Subcutaneous abdominal adipose tissue (tissue), 5 donors: Measurements from ENCODE around the gene GEMIN2.
"Not testable (repeated sequence)": the region's sequence is repeated elsewhere in the genome, so short reads cannot be mapped to it uniquely, and the experiment has no call there.

Source experiments
- H3K27ac ChIP-seq: one replicate; pipeline ENCODE4 v1.7.0; 2013; ENCODE audit warnings: low read depth, mild to moderate bottlenecking, inconsistent platforms, low read length, moderate library complexity
- H3K27me3 ChIP-seq, 5 donors: one replicate each; pipeline ENCODE4 v1.7.0; 2013; ENCODE audit warnings: low read length in 5 of 5, inconsistent platforms in 1 of 5; ENCODE audit not compliant: control insufficient read depth in 5 of 5, insufficient read depth in 4 of 5
- H3K36me3 ChIP-seq, 5 donors: one replicate each; pipeline ENCODE4 v1.7.0; 2013; ENCODE audit warnings: low read length in 5 of 5; ENCODE audit not compliant: control insufficient read depth in 5 of 5, insufficient read depth in 5 of 5
- H3K4me1 ChIP-seq, 5 donors: one replicate each; pipeline ENCODE4 v1.7.0; 2013; ENCODE audit warnings: low read length in 5 of 5, mild to moderate bottlenecking in 3 of 5, moderate library complexity in 1 of 5; ENCODE audit not compliant: control insufficient read depth in 5 of 5, insufficient read depth in 5 of 5
- H3K4me3 ChIP-seq, 5 donors: one replicate each; pipeline ENCODE4 v1.7.0; 2013; ENCODE audit warnings: low read length in 5 of 5, low read depth in 1 of 5
- H3K9ac ChIP-seq, 5 donors: one replicate each; pipeline ENCODE4 v1.7.0; 2013; ENCODE audit warnings: low read length in 5 of 5, mild to moderate bottlenecking in 4 of 5, moderate library complexity in 3 of 5
- H3K9me3 ChIP-seq, 5 donors: one replicate each; pipeline ENCODE4 v1.7.0; 2013; ENCODE audit warnings: low read length in 5 of 5; ENCODE audit not compliant: control insufficient read depth in 5 of 5
- donor health status: healthy.
- donor health status: healthy.
- donor health status: healthy.
- donor health status: healthy.
- donor health status: healthy.

GEMIN2 gene

DNA sequence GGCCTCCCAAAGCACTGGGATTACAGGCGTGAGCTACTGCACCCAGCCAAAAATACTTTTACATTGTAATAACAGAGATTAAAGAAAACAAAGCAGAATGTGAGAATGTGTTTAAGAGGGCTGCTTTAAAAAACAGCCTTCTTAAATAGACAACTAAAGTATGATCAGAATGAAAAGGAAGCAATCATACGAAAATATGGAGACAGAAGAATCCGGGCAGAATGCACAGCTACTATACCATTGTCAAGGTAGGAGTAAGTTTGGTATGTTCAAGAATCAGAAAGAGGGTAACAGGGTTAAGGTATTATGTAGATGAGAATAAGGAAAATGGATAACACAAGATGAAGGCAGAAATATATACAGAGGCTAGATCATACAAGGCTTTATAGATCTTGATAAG, 19.6 kb upstream of the GEMIN2 start:
- H3K9me3 ChIP-seq, result no peaks in the 10 kb centered on the region
- no peak overlapping the region for H3K27ac ChIP-seq
- no peaks in the 10 kb centered on the region for H3K27me3 ChIP-seq
- H3K36me3 ChIP-seq, result peaks cover 34 to 56% (median 38%) of the 10 kb centered on the region in 5 donors
- no peak overlapping the region for H3K9ac ChIP-seq
- peaks cover 0 to 13% (median 0%) of the 10 kb centered on the region in 5 donors for H3K4me1 ChIP-seq
- H3K4me3 ChIP-seq, result no peak overlapping the region

DNA sequence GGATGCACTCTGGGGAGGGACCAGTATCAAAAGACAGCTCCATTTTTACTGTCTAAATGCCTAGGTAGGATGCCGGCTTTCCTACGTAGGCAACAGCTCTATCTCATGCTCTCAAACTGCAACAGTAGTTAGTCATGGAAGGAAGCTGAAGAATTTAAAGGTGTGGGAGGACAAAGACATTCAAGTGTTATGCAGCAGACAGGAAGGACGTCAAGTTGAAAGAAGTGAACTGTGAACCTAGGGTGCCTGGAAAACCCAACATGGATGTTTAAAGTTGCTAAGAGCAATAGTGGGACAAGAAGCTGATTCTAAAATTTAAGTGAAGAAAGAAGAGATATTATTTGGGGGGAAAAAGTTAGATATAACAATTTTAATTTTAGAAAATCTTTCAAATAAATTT, 17.0 kb upstream of the GEMIN2 start:
- Histone ChIP-seq H3K27ac (no peak overlapping the region), H3K9me3 (no peaks in the 10 kb centered on the region), H3K4me3 (no peak overlapping the region), H3K27me3 (no peaks in the 10 kb centered on the region), H3K4me1 (peaks cover 0 to 30% (median 11%) of the 10 kb centered on the region in 5 donors), H3K9ac (no peak overlapping the region), H3K36me3 (peaks cover 14 to 33% (median 15%) of the 10 kb centered on the region in 5 donors)

DNA sequence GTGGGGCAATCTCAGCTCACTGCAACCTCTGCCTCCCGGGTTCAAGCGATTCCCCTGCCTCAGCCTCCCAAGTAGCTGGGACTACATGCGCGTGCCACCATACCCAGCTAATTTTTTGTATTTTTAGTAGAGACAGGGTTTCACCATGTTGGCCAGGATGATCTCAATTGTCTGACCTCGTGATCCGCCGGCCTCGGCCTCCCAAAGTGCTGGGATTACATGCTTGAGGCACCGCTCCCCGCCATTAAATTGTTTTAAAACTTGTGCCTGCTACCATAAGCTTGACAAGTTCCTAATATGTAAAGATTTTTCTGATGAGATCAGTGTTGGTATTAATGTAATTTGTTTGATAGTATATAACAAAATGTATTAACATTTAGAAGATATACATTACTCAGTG, 14.9 kb upstream of the GEMIN2 start:
- not testable (repeated sequence) for H3K27me3 ChIP-seq, H3K4me3 ChIP-seq, H3K27ac ChIP-seq, H3K9ac ChIP-seq, H3K9me3 ChIP-seq
- Histone ChIP-seq H3K4me1 (peaks cover 0 to 37% (median 22%) of the 10 kb centered on the region in 5 donors), H3K36me3 (peaks cover 7 to 18% (median 11%) of the 10 kb centered on the region in 5 donors)

DNA sequence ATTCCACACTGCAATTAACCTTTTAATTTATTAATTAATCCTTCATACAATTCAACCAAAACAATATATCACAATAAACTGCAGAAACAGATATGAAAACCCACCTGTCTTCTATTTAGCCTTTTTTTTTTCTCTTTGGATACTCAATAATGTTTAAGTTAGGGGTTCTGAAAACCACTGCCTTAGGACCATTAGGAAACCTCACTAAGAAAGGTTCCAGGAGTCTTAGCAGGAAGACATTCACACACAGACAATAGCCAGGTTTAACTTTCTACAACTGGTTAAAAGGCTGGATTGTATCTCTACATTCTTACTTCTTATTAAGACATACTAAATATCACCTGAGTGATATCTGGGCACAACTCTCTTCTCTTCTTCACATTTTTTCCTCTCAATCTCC, 14.4 kb upstream of the GEMIN2 start:
- no peaks in the 10 kb centered on the region for H3K27me3 ChIP-seq
- H3K4me3 ChIP-seq, result no peak overlapping the region
- no peaks in the 10 kb centered on the region for H3K9me3 ChIP-seq
- no peak overlapping the region for H3K9ac ChIP-seq
- peaks cover 0 to 37% (median 22%) of the 10 kb centered on the region in 5 donors for H3K4me1 ChIP-seq
- peaks cover 3 to 14% (median 8%) of the 10 kb centered on the region in 5 donors for H3K36me3 ChIP-seq
- H3K27ac ChIP-seq, result peak overlapping the region; percentile 6

DNA sequence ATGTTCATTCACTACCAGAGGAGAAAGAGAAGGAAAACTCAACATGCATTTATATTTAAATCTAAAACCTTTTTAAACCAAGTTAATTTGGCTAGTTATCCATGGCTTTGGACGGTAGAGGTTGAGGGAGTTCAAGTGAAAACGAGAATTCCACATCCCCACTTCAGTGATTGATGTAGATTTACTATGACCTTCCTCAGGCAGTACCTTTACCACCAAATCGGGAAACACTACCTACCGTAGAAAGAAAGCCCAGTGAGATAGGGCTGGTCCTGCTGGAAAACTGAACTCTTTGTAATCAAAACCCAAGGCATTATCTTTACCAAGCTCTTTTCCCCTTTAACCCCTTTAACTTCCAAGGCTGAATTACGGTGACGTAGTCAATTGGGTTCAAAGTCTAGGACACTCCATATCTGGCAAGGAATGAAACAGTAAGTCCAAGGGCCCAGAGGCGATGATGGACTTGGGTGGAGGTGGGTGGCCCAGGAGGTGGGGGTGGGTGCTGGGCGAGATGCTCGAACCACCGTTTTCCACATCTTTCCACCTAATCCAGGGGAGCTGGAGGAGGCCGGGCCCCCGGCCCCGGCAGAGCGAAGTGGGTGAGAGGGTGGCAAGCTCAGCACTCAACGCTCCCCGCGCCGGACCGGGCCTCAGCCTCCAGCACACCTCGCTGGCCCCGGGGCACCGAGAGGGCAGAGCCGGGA, 11.7 kb upstream of the GEMIN2 start:
- H3K4me1 ChIP-seq, result peaks cover 0 to 36% (median 22%) of the 10 kb centered on the region in 5 donors
- peak overlapping the region; percentile 74 to 96 (median 85) for H3K4me3 ChIP-seq
- H3K27ac ChIP-seq, result peak overlapping the region; percentile 94
- no peaks in the 10 kb centered on the region for H3K27me3 ChIP-seq
- peak overlapping the region; percentile 42 to 96 (median 95) for H3K9ac ChIP-seq
- H3K36me3 ChIP-seq, result no peaks in the 10 kb centered on the region
- no peaks in the 10 kb centered on the region for H3K9me3 ChIP-seq

DNA sequence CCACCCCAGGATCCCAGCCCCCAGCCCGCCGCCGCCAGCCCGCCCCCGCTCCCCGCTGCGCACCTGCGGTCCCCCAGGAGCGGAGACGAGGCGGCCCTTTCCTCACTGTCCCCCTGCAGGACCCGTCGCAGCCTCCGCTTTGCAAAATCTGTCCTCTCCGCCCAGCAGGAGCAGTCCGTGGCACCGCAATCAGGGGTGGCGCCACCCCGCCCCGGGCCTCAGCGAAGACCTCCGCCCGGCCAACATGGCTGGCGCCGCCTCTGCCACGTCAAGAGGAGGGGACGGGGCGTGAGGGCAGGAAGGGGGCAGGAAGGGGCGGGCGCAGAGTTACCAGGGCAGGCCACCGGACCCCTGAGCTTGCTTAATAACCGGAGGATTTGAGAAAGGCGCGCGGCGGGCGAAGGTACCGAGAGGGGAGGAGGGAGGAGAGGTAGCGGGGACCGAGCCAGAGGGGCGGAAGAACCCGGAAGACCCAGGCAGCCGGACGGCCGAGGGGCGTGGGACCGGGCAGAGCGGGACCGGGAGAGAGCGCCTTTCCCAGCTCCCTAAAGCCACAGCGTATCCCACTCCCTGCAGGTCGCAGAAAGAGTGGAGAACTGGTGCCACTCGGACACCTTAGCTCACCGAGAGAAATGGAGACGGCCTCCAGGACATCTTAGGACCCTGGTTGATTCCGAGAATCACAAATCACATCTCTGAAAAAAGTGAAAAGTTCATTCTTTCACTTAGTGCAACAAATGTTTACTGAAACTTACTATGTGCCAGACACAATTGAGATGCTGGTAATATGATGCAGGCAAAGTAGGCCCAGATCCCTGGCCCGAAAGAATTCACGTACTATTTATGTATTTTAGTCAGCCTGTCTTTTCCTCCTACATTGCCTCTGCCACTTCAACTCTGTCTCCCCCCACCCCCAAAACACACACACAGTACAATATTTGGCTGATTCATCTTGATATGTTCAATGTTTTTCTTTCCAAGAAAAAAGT, 10.9 kb upstream of the GEMIN2 start, which contains the start of gene SEC23A:
SEC23A (minus strand) TSS at position 267 of the 989 bp plus-strand sequence. CDS start 7,117 bp downstream, outside the sequence.
- Histone ChIP-seq H3K4me3 (peak within 1 kb of the TSS; percentile 74 to 96 (median 89)), H3K27ac (peak within 1 kb of the TSS; percentile 94), H3K36me3 (no peaks in the 10 kb centered on the region), H3K4me1 (peaks cover 0 to 31% (median 22%) of the 10 kb centered on the region in 5 donors), H3K27me3 (no peaks in the 10 kb centered on the region), H3K9me3 (no peaks in the 10 kb centered on the region), H3K9ac (peak within 1 kb of the TSS; percentile 89 to 96 (median 95))

DNA sequence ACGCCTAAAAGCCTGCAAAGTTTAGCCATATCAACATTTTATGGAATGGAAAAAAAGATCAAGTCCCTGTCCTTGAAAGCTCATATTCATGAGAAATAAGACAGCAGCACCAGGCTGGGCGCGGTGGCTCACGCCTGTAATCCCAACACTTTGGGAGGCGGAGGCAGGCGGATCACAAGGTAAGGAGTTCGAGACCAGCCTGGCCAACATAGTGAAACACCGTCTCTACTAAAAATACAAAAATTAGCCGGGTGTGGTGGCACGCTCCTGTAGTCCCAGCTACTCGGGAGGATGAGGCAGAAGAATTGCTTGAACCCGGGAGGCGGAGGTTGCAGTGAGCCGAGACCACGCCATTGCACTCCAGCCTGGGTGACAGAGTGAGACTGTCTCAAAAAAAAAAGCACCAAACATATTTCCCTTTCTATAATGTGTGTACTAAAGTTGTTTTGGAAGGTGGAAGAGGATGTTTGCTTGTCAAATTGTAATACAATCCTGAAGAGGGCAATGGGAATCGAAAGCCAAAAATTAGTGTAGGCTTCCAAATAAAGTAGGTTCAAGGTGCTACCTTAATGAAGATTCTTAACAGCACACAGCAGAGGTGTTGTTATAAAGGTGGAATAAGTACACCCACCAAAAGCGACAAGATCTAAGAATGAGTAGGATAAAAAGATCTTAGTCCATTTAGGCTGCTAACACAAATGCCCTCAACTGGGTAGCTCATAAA, 9.9 kb upstream of the GEMIN2 start:
- Histone ChIP-seq H3K4me3 (peak overlapping the region; percentile 74 to 96 (median 89)), H3K9ac (peak overlapping the region; percentile 89 to 96 (median 95)), H3K4me1 (peaks cover 0 to 29% (median 22%) of the 10 kb centered on the region in 5 donors), H3K27ac (peak overlapping the region; percentile 94)
- not testable (repeated sequence) for H3K27me3 ChIP-seq, H3K9me3 ChIP-seq, H3K36me3 ChIP-seq

DNA sequence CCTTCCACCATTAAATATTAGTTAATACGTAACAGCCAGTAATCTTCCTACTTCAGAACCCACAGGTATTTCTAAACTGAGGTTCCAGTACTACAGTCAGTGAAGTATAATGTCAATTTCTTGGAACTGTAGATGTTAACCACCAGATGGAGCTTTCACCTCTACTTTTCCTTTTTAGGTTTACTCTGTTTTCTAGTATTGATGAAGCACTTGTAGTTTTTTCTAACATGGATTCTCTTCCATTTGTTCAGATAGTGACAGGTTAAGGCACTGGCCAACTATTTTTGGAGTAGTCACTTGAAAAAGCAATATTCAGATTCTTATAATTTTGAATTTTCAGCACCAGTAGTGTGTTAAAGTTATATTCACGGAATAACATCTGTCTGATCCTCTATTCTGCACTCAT, 6.5 kb upstream of the GEMIN2 start:
- Histone ChIP-seq H3K4me3 (no peak overlapping the region), H3K27ac (no peak overlapping the region), H3K9me3 (no peaks in the 10 kb centered on the region), H3K27me3 (no peaks in the 10 kb centered on the region), H3K4me1 (peaks cover 0 to 10% (median 8%) of the 10 kb centered on the region in 5 donors), H3K36me3 (no peaks in the 10 kb centered on the region), H3K9ac (peak overlapping the region in 1 of 5 donors; percentile 35)

DNA sequence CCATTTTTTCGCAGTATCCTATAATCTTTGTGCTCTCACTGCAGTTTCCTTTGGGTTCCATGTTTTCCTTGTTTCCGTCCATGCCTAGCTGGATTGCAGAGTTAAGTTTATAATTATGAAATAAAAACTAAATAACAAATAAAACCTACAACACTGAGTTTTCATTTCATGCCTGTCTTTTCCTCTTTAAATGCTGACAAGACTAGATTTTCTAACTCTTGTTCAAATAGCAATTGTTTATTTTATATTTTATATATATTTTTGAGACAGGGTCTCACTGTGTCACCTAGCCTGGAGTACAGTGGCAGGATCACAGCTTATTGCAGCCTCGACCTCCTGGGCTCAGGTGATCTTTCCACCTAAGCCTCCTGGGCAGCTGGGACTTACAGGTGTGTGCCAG, 5.3 kb upstream of the GEMIN2 start:
- Histone ChIP-seq H3K9me3 (no peaks in the 10 kb centered on the region), H3K27ac (no peak overlapping the region), H3K4me3 (no peak overlapping the region), H3K4me1 (peaks cover 0 to 8% (median 7%) of the 10 kb centered on the region in 5 donors), H3K27me3 (no peaks in the 10 kb centered on the region), H3K36me3 (no peaks in the 10 kb centered on the region), H3K9ac (no peak overlapping the region)
